Ramos (cell line): ENCODE measurements around the gene GDPD5.

Experiments
- in situ Hi-C: fragments of 300-500 bp; cut with MboI; formaldehyde crosslinking; loops from one replicate; pipeline ENCODE4 v1.14.3; 2022; ENCODE audit warnings: low sequenced_read_pairs; ENCODE audit not compliant: unreplicated experiment

The GDPD5 gene

DNA sequence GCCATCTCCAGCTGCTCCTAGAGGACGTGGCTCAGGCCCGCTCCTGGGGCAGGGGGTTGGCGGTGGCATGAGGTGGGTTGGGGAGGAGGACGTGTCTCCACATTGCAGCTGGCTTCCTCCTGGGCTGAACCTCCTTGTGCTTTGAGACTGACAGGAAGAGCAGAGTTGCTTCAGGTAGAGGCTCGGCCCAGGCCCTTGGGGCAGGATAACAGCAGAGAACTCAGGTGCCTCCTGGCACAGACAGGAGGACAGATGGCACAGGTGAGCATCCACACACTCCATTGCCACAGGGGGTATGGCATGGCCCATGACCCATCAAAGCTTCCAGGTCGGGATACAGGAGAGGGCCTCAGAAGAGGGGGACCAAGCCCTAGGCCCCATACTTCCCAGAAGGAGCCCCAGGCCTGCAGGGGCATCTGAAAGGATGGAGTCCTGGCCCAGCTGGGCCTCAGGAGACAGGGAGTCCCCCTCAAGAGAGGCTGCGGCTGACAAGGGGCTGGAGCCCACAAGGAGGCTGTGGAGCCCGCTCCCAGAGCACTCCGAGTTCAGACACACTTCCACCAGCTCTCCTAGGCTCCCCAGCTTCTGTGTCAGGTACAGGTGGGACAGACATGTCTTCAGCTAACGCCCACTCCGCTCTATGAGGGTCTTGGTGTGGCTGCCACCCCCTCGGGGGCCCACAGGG is 90.7 kb downstream of the GDPD5 start:
- in situ Hi-C loops, result no loop called here

DNA sequence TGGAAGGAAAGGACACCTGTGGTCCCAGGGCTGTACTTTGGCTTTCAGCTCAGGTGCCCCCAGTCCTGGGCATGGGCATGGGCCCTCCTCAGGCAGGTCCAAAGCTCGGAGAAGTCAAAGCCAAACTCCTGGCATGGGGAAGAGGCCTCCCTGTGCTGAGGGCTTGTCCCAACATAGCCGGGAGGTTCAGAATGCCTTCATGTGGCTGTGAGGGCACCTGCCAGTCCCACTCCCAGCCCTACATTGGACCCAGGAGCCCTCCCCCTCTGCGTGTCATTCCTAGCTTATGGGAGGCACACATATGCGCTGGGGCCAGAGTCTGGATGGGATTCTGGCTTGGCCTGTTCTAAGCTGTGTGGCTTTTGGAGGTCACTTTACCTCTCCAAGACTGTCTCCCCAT is 91.7 kb downstream of the GDPD5 start:
- in situ Hi-C loops, result no loop called here

DNA sequence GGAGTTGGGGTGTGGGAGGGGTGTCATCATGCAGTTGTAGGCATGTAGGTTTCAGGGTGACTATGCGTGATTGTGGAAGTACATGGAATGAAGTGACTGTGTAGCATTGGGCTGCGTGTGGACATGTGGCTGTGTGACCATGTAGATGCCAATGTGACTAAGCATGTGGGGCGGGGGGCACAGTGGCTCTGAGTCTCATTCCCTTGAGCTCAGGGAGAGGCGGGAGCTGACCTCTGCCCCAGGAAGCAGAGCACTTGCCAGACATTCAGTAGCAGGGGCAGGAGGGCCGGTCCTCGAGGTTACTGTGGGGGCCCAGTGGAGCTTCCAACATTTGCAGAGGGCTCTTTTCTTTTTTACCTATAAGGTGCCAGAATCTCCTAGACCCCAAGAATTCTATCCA is 92.3 kb downstream of the GDPD5 start:
- in situ Hi-C loops, result no loop called here

DNA sequence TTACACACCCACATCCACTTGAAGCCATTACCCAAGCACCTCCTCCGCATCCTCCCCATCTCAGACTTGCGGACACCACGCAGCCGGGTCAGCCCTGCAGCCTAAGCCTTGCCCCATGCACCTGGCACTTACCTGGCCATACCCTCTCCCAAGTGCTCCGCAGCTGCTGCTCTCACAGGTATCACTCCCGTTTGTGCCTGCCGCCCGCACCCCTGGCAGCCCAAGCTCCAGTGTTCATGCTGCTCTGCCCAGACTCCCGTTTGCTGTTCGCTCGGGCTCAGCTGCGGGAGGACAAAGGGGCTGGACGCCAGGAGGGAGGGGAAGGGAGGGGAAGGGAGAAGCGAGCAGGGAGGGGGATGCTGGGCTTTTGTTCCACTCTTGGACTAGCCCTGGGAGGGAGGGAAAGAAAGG is 92.8 kb downstream of the GDPD5 start, which contains the start of gene KLHL35:
TSS of gene KLHL35 (minus strand) at position 293 of the 411 bp plus-strand sequence. CDS start 2,574 bp downstream, outside the sequence.
- in situ Hi-C loops, result no loop called here

DNA sequence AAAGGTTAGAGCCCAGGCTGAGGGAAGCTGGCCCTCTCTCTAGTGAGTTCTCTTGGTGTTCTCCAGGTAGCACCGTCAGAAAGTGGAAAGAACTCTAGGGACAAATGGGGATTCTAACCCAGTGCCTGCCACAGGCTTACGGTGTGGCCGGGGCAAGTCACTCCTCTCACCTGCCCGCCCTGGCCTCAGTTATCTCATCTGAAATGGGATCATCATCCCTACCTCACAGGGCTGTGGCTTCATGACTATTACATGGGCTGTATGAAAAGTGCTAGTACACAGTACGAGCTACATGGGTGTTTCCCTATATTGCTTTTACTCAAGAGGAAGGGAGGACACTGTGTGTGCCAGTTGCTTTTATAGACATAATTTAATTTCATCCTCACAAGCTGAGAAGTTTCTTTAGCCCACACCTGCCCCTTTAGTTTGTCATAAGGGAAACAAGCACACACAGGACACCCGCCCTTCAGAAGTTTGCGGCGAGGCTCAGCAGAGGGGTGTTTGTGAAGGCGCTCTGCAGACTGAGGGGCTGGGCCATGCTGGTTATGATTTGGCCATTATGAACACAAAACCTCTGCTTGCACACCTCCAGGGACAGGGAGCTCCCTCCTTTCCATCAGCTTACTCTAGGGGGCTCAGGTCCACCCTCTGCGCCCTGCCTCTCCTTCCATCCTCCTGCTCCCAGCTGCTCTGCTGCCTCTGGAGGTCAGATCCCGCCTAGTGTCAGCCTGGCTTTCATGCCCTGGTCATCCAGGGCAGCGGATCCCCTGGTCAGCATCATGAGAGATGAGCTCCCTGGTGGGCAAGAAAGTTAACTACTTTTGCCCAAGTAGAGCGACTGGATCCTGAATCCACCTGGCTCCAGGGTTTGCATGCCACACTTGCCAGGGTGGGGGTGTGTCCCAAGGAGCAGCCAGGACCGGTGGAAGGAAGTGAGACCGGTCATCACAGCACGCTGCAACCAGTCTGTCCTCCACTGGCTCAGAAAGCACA is 93.9 kb downstream of the GDPD5 start:
- in situ Hi-C loops, result no loop called here

DNA sequence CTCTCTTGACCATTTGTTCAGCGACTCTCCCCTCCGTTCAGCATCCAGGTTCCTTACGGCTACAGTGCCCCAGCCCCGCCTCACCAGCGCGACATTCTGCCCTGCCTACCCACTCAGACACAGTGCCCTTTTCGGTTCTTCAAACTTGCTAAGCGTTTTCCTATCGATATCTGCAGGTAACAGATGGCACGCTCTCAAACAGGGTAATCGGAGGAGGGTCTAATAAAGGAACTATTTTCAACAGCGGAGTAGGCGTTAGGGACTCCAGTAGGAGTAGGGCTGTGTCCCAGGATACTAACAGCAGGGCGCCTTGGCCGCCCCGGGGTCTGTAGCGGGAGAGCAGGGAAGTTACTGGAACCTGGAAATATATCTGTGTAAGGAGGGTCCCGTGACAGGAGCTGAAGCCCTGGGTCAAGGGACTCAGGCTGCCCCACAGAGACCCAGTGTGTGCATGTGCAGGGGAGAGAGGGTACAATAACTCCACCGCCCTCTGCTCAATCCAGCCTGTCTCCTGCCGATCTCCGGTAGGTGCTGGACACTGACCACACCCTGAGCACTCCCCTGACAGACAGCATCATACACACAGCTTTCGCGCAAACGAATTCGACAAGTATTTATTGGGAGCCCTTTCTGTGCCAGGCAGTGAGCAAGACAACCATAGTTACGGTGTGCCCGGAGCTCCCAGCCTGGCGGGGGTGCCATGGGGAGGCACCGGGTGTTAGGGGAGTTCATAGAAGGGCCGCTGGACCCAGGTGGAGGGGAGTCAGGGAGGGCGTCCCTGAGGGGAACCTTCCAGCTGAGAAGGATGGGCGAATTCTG is 94.8 kb downstream of the GDPD5 start:
- in situ Hi-C loops, result no loop called here

DNA sequence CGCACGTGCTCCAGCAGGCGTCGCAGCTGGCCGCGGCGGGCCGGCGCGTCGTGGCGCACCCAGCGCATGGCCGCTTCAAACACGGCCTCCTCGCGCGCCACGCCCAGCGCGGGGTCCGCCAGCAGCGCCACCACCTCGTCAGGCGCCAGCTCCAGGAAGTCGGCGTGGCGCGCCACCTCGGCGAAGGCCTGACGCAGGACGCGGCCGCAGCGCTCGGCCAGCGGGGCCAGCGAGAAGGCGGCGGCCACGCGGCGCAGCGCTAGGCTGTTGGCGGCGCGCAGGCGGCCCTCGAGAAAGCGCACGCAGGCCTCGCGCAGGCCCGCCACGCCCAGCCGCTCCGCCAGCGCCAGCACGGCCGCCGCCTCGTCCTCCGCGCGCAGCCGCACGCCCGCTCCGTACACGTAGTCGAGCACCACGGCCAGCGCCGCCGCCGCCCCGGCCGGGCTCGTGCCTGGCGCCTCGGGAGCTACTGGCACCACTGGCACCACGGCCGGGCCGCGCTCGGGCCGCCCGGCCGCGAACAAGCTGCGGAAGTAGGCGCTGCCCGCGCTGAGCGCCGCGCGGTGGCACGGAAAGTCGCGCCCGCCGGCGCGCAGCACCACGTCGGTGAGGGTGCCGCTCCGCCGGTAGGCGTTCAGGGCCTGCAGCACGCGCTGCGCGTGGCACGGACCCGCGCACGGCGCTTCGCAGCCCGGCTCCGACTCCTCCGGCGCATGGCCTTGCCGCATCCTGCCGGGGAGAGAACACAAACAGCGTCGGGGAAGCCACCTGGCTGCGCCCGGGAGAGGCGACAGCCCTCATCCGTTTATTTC is 95.6 kb downstream of the GDPD5 start:
- in situ Hi-C loops, result no loop called here

DNA sequence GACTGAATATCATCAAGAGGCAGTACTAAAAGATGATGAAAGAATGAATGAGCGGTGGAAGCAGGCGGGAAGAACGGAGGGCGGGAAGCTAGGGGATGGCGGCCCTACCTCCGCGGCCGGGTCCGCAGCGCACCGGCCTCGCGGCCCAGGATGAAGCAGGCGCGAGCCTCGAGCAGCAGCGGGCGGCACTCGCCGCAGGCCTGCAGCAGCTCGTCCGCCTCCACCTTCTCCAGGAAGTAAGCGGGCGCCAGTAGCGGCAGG is 96.2 kb downstream of the GDPD5 start:
- in situ Hi-C loops, result no loop called here

DNA sequence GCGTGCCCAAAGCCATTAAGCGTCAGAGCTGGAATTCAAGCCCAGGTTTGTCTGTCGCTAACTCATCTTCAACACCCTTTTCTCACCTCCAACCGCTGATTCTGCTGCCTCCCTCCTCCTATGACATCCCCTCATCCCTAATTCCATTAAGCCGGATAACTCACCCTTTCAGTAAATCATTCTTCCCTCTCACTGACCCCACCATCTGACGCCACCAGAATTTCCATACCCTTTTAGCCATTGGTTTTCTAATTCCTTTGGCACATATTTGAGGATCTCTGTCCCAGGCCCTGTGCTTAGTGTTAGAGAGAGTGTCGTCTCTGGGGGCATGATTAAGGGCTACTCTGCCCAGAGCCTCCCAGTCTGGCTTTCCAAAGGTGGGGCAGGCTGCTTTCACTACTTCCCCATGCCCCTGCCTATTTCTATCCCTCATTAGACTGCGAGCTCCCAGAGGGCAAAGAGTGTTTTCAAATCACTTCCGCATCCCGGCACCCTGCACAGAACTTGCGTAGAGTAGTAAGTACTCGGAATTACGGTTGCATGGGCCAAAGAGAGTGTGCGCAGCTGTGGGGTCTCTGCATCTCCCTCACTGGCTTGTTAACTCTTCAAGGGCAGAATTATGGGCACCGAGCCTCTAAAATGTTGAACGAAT is 96.6 kb downstream of the GDPD5 start:
- in situ Hi-C loops, result no loop called here

DNA sequence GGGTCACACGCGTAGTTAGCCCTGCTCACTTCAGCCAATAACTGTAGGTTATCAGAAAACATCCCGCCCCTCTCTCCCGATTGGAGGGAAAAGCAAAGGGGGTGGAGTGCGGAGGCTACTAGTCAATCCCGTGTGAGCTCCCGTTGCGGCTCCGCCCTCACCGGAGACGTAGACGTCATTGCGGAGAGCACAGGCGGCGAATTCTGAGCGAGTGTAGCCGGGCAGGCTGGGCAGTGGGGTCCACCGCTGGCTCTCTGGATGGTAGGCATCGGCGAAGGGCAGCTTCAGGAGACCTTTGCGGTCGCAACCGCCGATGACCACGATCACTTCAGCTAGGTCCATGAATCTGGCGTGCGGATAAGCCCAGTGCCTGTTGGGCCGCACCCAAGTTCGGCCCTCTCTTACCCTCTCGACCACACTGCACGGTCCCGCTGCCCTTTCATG is 97.4 kb downstream of the GDPD5 start:
- in situ Hi-C loops, result no loop called here

DNA sequence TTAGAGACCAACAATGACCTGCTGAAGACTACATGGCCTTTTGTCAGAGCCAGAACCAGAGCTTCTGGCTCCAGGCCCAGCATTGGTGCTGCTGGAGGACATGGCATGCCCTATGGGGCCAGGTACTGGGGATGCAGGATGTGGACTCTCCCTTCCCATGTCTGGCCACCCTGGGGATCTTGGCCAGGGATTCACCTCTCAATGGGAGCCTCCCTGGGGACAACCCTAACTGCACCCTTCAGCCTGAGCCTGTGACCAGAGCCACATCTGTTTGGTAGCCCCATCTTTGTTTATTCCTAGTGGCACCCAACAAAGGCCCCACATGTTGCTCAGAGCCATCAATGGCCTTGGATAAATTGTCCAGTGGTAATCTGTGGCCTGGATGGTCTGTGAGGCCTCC is 98.6 kb downstream of the GDPD5 start:
- in situ Hi-C loops, result no loop called here

DNA sequence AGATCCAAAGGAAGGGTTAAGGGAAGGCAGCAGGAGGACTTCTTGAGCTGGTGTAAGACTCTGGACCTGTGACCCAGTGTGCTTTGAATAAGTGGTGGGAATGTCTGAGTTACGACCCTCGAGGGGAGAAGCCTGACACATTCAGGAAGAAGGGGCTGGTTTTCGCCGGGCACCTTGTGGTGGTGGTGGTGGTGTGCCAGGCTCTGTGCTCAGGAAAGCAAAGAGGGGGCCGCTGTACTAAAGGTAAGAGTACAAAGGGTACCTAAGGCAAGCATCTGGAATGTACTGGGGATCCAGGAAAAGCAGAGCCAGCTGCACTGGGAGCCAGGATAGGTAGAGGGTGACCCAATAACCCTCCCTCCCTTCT is 99.0 kb downstream of the GDPD5 start:
- in situ Hi-C loops, result no loop called here

DNA sequence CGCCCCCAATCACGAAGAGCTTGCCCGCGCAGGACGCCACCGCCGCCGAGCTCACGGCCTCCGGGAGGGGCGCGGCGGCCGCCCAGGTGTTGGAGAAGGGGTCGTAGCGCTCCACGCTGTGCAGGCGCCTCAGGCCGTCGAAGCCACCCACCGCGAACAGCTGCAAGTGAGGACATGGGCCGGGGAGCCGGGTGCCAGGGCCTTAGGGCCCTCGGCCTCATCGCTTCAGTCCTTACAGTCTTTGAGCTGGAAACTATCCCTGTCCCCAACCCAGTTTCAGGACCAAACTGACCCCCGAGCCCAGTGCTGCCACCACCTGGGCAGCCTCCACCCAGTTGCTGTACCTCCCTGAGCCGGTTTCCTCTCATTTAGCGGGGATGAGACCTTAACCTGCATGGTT is 100.3 kb downstream of the GDPD5 start:
- in situ Hi-C loops, result no loop called here

DNA sequence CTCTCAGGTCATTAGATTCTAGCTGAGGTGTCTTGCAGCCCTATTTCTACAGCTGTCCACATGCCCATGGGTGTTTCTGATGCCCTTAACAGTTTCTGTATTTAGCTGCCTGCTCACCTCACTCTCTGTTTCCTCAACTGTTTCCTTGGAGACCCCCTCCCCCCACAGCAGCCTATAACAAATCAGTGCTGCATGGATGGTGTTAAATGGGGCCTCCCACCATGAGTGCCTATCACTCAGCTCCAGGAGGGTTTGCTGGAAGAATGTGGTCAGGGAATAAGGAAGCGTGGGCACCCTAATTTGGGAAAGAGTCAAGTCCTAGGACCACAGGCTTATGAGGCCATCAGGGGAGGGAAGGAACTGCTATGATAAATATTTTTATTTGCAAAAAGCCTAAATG is 101.3 kb downstream of the GDPD5 start:
- in situ Hi-C loops, result no loop called here

DNA sequence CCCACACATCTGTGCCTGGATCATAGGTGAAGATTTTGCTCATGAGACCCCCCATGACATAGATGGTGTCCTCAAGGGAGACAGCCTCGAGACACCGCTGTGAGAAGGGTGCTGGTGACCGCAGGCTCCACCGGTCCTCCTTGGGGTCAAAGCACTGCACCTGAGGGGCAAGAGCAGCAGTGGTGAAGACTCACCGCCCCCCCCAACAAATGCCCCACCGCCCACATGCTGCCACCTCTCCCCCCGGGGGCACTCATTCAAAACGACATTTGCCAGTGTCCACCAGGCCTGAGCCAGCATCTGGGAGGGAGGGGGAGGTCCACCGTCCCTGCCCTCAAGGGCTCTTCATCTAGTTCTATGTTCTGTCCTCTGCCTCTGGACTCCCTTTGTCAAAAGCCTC is 102.0 kb downstream of the GDPD5 start:
- in situ Hi-C loops, result no loop called here

DNA sequence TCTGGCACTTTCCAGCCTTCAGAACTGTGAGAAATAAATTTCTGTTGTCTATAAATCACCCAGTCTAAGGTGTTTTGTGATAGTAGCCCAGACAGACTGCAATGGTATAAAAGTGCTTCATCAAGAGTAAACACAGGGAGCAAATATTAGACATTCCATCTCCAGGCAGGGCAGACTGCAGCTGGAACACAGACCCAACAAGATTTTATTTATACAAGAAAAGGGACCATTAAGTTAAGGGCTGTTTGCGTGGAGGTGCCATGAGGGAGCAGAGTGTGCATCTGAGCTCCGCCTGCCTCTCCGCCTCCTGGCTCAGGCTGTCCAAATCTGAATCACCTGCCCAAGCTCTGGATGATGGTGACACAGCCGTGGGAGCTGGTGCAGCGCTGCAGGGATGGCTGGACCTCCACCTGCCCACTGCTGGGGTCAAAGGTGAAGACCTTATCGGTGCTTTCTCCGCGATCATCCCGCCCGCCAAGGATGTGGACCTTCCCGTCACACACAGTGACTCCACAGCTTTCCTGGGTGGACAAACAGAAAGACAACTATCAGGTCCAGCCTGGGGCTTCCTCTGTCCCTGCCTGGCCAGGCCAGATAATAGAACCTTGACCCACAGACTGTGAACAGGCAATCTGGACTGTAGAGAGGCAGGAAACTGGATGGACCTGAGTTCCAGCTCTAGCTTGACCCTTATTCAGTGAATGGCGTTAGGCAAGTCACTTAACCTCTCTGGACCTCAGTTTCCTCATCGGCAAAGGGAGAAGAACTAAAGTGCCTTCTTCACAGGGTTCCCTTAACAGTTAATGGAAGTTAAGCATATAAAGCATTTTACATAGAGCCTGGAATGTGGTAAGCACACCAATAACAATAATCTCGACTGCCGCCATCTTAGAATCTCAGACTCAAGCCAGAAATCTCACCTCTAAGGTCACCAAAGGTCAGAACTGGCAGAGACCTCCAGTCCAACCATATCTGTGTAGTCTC is 103.2 kb downstream of the GDPD5 start:
- in situ Hi-C loops, result no loop called here

DNA sequence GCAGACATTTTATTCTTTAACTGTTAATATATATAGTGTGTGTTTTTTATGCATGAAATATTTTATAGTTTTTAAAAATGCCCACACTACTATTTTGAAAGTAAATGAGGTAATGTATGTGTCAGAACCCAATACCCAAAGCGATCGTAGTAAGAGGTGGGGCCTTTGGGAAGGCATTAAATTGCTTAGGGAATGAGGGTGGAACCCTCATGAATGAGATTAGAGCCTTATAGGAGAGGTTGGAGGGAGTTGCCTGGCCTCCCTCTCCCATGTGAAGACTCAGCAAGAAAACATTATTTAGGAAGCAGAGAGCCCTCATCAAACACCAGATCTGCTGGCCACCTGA is 103.9 kb downstream of the GDPD5 start:
- in situ Hi-C loops, result no loop called here

DNA sequence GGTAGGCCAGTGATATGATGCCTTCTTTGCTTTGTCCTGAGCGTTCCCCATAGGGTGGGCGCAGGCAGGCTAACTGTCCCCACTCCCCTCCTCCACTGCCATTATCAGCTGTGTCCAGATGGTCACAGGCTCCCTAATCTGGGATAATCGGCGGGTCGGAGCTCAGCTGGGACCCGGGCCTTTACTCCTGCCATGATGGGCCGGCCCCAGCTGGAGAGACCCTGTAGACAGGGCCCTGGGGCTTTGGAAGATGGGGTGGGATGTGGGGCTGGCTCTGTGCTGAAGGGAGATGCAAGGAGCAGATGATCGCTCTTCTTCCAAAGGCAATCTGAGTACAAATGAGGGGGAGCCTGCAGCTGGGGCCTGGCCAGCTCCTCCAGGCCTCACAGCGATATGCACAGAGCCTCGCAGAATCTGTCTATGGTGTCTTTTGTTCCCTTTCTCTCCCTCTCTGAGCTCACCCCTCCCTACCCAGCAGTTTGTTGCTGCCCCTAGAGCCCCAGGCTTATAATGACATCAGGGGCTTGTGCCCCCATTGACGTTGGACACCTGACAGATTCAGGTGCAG is 104.6 kb downstream of the GDPD5 start:
- in situ Hi-C loops, result no loop called here
